ENCODE data around the gene RCAN1.
"Not testable (repeated sequence)": the region's sequence is repeated elsewhere in the genome, so short reads cannot be mapped to it uniquely, and the experiment has no call there.

The RCAN1 gene

DNA sequence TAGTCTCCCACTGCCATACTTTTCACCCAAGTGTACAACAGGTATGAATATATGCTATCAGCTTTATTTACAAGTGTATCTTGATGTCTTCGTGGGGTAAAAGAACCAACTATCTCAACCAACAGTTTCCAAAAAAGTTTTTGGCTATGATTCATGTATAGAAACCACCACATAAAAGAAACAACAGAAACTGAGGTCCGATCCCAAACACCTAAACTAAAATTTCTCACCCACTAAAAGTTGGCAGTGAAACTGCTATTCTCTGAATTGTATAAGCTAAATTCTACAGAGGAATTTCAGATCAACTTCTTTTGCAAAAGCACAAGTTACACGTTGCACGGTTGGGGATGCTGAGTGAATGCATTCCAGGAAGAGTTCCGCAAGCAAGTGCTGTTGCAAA, 97.9 kb downstream of the RCAN1 start:
- no peak for DNase-seq (ENCODE audit: low spot score)

DNA sequence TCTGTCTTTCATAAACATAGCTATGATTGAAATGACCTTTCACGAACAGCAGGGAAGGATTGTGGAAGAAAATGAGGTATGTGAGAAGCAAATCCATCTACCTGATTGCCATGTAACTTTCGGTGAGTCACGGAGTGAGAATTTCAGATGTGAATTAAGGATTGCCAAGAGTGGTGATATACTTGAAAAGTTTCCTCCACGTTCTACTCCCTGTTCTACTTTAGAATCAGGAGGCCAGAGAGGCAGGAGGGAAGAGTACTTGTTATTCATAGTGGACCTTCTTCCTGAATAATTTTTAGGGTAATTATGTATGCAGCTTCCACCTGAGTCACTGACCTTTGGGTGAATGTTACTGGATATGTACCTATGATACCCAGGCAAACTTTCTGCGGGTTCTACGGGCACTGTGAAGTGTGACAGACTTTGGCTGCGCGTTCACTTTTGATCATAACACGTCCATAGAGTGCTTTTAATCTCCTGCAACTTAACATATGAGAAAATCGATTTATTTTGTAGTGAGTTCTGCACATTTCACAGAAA, 100.3 kb downstream of the RCAN1 start:
- no peak for DNase-seq (ENCODE audit: low spot score)

DNA sequence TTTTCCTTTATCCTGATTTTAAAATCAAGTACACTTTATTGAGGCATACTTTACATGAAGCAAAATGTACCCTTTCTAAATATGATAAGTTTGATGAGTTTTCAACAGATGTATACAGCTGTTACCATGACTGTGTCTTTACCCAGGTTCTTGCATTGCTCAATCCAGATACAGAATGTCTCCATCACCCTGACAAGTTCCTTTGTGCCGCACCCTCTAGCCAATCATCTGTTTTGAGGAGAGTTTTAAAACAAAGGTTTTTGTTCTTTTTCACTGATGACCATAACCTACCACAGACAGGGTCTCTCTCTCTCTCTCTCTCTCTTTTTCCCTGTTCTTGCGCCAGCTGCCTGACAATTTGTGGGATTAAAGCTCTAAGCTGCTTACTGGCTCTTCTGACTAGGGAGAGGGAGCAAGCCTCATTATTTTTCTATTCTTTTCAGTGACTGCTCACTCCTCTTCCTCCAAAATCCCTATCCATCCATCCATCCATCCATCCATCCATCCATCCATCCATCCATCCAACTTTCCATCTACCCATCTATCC, 101.7 kb downstream of the RCAN1 start:
- DNase-seq (ENCODE audit: low spot score), result no peak

DNA sequence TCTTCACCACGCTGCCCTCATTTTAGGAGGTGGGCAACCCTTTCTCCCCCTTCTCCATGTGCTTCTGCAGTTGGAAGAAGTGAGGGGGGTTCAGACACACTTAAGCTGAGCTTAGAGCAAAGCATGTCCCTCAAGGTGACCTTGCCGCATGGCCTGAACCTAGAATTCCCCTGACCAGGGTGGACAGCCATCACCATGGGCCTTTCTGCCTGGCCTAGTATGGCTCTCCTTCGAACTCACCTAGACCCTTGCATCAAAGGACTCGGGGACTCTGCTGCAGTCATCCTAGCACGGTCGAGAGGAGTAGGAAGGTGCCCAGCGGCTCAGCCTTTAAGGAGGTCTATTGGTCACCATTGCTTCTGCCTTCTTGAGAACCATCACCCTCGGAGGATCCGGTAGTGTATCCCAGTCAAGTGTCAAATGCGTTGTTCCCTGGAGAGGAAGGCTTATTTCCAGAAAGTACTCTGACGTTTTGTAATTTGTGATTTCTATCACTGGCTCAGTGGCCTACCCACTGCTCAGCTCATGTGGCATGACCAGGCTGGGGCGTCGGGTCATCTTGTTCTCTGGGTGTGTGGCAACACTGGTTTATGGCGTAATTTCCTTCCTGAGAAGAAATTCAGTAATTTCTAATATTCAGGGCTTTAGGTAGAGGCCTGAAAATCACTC, 103.0 kb downstream of the RCAN1 start, which contains the start of gene KCNE1:
Gene KCNE1 (minus strand): TSS at position 424 of the 669 bp plus-strand sequence. CDS start 62,576 bp downstream, outside the sequence.
- no peak for DNase-seq (ENCODE audit: low spot score)

DNA sequence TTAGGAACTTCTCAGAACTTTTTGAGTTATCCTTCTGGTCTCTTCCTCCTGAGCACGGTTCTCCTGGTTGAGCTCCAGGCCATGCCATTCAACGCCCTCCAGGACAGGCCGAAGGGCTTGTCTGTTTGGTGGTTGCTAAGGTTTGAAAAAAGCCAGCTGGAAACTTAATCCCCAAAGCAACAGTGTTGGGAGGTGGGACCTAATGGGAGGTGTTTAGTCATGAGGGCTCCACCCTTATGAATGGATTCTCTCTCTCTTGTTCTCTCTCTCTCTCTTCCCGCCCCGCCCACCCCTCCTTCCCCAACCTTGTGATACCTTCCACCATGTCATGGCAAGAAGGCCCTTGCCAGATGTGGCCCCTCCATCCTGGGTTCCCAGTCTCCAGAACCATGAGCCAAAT, 103.7 kb downstream of the RCAN1 start:
- no peak for DNase-seq (ENCODE audit: low spot score)

DNA sequence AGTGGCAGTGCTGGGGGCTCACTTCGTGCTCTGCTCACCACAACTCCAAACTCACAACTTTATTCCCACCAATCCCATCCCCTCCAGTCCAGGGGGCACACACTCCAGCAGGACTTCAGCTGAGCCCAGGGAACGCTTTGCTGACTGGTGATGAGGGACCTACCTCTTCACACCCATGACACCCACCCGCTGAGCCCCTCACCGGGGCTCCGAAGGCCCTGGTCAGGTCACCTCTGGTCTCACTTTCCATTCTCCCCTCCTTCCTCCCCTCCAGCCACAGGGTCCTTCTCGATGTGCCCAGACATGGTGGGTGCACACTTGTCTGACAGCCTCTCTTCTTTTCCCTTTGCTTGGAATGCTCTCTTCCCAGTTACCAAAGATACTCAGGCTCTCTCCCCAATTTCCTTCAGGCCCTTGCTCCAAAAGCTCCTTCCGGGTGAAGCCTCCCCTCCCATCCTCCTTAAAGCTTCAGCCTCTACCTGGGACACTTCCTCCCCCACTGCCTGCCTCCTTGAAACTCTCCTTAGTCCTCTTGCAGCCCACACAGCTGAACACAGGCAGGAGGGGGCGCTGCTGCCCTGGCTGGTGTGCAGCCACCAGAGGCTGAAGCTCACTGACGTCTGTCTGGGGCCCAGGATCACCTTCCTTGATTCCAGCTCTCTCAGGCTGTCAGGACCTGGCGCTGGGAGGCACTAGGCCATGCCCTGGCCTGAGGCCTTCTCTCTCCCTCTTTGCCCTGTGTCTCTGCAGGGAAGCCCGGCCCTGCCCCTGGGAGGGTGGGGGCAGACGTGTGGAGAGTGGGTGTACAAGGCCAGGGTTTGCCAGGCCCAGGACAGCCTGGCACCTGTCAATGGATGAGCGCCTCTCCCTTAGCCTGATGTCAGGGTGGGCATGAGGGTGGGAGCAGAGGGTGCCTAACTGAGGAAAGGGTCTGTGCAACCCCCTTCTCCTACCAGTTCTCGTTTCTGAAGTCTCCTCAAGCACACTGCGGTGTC, 104.5 kb downstream of the RCAN1 start:
- DNase-seq (ENCODE audit: low spot score), result peak; percentile 62

DNA sequence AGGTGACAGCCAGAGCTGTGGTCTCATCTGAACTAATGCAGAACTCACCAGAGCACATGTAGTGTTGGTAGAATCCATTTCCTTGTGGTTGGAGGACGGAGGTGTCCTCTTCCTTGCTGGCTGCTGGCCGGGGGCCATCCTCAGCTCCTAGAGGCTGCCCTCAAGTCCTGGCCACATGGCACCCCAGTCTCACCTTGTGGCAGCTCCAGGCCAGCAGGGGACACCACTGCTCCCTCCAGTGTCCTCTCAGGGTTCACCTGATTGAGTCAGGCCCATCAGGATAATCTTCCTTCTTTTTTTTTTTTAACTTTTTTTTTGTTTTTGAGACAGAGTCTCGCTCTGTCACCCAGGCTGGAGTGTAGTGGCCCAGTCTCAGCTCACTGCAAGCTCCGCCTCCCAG, 105.8 kb downstream of the RCAN1 start:
- no peak for DNase-seq (ENCODE audit: low spot score)

DNA sequence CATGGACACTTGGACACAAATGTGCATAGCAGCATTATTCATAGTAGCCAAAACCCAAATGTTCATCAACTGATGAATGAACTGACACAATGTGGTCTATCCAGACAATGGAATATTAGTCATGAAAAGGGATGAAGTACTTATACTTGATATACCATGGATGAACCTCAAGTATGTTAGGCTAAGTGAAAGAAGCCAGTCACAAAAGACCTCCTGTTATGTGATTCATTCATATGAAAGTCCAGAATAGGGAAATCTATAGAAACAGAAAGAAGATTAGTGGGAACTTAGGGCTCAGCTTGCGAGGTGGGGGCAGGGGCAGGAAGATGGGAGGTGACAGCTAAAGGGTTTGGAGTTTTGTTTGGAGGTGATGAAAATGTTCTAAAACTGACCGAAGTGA, 110.3 kb downstream of the RCAN1 start:
- no peak for DNase-seq (ENCODE audit: low spot score)

DNA sequence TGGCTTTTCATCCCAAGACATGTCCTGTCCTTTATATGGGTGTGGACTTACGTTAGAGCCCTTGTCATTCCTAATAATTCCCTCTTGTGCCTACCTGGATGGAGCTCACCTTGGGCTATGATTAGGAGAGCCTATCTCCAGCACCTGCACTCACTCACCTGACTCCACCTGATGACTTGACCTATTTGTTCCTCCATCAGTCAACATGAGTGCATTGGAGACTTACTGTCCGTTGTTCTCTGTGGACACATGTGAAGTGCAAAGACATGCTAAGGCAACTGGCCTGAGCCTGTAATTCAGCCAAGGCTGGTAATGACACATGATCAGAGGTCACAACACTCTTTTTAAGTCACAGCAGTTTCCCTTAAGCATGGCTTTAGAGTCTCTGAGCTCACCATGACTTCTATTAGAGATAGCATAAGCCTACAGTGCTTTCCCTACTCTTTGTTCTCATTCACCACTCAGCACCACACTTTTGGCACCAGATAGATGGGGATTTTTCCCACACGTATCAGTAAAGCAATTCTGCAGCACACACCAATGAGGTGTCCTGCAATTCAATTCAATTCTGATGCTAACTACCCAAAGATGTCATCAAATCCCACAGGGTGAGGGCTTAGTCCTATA, 112.3 kb downstream of the RCAN1 start:
- no peak for DNase-seq (ENCODE audit: low spot score)

DNA sequence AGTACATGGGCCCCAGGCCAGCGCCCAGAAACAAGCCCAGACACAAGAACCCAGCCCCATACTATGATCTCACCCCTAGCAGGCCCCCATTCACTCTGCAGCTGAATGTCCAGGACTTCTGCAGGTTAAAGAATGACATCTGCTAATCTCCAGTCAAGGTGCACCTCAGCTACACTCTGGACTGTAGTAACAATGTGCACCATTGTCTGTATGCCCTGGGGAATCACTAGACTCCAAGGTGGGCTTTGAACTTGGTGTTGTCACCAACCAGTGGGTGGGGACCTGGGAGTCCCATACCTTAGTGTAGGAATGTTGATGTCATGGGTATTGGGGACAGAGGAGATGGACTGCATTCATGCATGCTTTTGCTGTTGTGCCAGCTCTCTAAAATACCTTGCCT, 113.2 kb downstream of the RCAN1 start:
- DNase-seq (ENCODE audit: low spot score), result no peak

DNA sequence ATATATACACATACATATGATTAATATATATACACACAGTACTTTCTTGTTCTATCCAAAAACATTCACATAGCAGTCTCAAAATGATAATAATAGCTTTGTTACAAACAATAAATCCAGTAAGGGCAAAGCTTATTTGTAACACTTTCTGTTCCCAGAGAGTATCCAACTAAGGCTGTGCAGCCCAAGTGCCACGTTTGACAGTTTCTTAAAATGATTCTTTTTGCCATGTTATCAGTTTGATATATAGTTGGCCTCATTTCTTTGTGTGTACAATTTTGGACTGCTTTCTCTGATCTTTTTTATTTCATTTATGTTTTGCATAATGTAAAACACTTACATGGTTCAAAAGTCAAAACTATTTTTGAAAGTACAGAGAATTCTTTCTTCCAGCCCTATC, 114.7 kb downstream of the RCAN1 start:
- DNase-seq (ENCODE audit: low spot score), result no peak

DNA sequence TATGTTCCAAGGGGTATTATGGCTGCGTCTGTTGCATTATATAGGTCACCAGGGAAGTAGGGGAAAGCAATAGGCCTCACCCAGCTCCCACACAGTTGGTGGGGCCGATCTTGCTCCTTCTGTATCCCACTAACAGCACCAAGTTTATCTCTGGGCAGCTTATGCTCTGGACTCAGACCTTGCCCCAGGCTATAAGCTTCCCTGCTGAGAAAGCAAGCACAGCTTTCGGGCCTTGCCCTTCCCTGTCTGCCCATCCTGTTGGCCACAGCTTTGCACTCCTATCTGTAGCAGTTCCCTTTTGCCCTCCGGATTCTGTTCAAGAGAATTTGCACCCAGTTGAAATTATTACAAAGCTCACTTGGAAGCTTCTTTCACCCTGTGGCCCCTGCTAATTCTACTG, 115.8 kb downstream of the RCAN1 start:
- no peak for DNase-seq (ENCODE audit: low spot score)

DNA sequence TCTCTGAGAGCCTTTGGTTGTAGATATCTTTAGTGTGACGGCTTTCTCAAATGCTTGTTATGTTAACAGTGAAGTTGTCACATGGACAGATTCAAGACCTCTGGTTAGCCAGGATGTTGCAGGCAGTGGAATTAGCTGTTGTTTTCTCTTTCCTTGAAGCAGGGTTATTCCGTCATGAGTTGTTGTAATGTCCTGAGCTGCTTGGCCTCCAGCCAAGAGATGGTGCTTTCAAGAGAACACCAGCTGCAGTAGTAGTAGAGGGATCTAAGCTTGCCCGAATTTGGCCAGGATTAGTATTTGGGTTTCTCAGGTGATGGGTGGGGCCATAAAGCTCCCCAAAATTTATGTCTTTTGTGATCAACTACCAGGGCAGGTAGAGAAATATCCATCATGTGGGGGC, 116.3 kb downstream of the RCAN1 start:
- DNase-seq (ENCODE audit: low spot score), result no peak

DNA sequence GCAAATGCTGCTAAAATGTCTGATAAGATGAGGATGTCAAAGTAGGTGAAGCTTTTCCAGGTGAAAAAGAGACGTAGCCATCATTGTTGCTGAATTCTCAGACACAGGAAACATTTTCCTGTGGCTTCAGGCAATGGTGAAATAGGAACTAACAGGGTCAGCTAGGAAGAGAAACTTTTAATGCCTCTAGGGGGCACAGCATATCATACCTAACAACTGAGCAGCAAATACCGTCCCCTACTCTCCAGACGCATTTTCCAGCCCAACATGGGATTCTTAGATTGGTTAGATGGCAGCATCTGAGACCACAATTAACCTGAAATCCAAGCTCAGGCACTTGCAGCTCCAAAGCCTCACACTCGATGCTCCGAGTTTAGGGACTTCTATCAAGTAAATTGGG, 131.1 kb downstream of the RCAN1 start:
- DNase-seq (ENCODE audit: low spot score), result not testable (repeated sequence)

DNA sequence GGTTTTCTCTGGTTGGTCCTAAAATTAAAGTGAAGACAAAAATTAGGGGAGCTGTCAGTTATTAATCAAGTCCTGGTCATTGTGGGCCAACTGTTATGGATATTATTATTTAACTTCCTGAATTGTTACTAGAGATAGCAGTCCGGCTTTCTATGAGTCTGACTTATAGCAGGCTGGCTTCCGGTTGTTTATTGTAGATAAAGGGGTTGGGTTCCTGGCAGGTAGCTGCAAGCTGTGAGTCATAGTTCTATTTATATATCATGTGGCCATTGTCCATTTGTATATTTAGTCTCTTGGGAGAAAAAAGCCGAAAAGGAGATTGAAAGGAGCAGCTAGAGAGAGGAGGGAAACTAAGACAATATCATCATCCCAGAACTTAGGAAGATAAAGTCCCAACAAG, 131.5 kb downstream of the RCAN1 start:
- not testable (repeated sequence) for DNase-seq (ENCODE audit: low spot score)

DNA sequence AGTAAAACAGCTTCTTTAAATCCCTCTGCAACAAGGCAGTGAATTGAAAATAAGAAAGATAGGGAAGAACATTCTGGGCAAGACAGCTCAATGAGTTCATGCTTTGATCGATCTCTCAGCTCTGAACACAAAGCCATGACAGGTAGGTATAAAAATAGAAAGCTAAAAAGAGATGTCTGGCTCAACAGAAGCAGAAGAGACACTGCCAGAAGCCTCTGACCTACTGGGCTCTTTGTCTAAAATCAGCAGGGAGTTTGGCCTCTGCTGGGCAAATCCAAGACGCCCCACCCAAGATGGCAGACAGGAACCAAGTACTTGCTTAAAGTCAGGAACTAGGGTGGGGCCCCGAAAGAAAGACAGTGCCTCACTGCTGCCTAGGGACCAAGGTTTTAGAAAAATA, 147.6 kb downstream of the RCAN1 start:
- DNase-seq (ENCODE audit: low spot score), result not testable (repeated sequence)
